Measurements from ENCODE around the gene PRLR. TPM values are rescaled to one million over a fixed set of nuclear protein-coding genes. Genes with fewer than 3 reads are reported as not detected.
A peak's percentile ranks its signal among the peaks of the same experiment; 100 is the strongest.
"Not testable (repeated sequence)": the region's sequence is repeated elsewhere in the genome, so short reads cannot be mapped to it uniquely, and the experiment has no call there.

Gene PRLR
- total and polyA plus RNA-seq, 11 donors = 0.08 to 2.2 (median 0.57) TPM

DNA sequence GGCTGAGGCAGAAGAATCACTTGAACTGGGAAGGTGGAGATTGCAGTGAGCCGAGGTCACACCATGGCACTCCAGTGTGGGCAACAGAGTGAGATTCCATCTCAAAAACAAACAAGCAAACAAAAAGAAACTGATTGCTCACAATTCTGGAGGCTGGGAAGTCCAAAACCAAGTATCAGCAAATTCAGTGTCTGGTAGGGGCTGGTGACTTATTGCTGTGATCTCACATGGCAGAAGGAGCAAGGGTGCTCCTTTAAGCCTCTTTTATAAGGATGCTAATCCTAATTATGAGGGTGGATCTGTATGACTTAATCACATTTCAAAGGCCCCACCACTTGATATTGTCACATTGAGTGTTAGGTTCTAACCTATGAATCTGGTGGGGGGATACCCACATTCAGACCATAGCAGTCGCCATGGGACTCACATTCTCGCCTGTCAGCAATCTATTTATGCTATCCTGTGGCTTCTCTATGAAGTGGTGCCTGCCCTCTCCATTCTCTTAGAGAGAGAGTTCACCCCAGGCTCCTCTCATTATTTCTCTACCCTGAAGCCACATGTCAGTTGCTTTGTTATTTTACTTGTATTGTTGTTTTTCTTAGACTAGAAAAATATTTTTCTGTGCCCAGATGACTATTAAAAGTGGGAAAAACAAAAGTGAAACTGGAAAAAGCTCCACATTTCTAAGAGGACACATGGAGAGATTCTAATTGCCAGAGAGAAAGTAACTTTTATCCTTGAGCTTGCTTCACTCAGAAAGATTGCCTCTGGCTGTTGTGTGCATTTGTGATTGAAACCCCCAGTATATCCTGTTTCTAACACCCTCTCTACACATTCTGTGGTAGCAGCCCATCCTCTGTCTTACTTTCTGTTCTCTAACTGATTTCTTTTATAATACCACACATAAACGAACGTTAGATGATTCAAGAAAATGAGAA lies 18.8 kb upstream of the PRLR start:
- no peak for DNase-seq
- Histone ChIP-seq H3K27ac (peak overlapping the region in 1 of 12 donors; percentile 30), H3K27me3 (no peaks in the 10 kb centered on the region), H3K9me3 (peaks cover 0 to 18% (median 9%) of the 10 kb centered on the region in 12 donors), H3K4me1 (peaks cover 0 to 20% (median 2%) of the 10 kb centered on the region in 12 donors), H3K4me3 (peak overlapping the region in 2 of 12 donors; percentile 4 to 13), H3K36me3 (no peaks in the 10 kb centered on the region)
- intact Hi-C loops (cut with DNase I) = no loop called here
- TF ChIP-seq POLR2A (IDR thresholded peaks at IDR 0.05) (no peak), CTCF (IDR thresholded peaks at IDR 0.05) (no peak)
- no peak for ATAC-seq
- WGBS, 4 donors = 66 to 83% (median 76%) methylated on average over 5 of the region's 5 CpGs

- peak in 1 of 4 donors; percentile 15 for ATAC-seq
- no peaks in the 10 kb centered on the region for H3K27me3 ChIP-seq
- peak overlapping the region in 3 of 12 donors; percentile 1 to 12 (median 9) for H3K27ac ChIP-seq
- no peak overlapping the region for H3K4me3 ChIP-seq
- peaks cover 0 to 4% (median 0%) of the 10 kb centered on the region in 12 donors for H3K9me3 ChIP-seq
- no peak for DNase-seq
- no peak for TF ChIP-seq CTCF (IDR thresholded peaks at IDR 0.05)
- no peak for TF ChIP-seq POLR2A (IDR thresholded peaks at IDR 0.05)
- H3K36me3 ChIP-seq = no peaks in the 10 kb centered on the region
- H3K4me1 ChIP-seq = peaks cover 0 to 20% (median 2%) of the 10 kb centered on the region in 12 donors
- intact Hi-C loops (cut with DNase I) = no loop called here
- 74 to 80% (median 77%) methylated on average over 6 of the region's 6 CpGs for WGBS, 4 donors
Measured at GRCh38 chr5:35247648-35248034, 17.4 kb upstream of the PRLR start.

GRCh38 chr5:35246900-35247647 lies 16.8 kb upstream of the PRLR start:
- DNase-seq = peak in 4 of 5 donors; percentile 25 to 67 (median 44)
- H3K4me1 ChIP-seq = peaks cover 0 to 20% (median 2%) of the 10 kb centered on the region in 12 donors
- WGBS, 4 donors = 39 to 56% (median 44%) methylated on average over 7 of the region's 7 CpGs
- H3K4me3 ChIP-seq = no peak overlapping the region
- peak in 3 of 4 donors; percentile 52 to 66 (median 65) for ATAC-seq
- intact Hi-C loops (cut with DNase I) = no loop called here
- H3K27ac ChIP-seq = peak overlapping the region in 3 of 12 donors; percentile 1 to 12 (median 9)
- H3K36me3 ChIP-seq = no peaks in the 10 kb centered on the region
- H3K27me3 ChIP-seq = no peaks in the 10 kb centered on the region
- H3K9me3 ChIP-seq = no peaks in the 10 kb centered on the region
- TF ChIP-seq POLR2A (IDR thresholded peaks at IDR 0.05) = no peak
- TF ChIP-seq CTCF (IDR thresholded peaks at IDR 0.05) = peak in 1 of 12 donors; percentile 11

DNA sequence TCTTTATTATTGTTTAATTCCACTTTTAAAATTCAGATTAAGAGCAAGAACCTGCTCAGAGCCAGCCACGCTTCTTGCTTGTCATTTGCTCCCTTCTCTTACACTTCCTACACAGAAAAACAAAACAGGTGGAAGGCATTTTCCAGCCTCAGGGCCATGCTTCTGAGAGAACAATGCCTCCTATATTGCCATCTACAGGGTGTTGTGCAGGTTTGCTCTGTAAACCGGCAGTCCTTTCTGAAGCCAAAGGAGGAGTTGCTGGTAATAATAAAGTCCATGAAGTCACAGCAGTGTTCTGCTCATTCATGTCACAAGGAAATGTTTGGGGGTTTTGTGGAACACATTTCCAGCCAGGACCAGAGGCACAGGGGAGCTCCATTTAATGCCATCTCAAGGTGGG lies 16.1 kb upstream of the PRLR start:
- Histone ChIP-seq H3K27me3 (no peaks in the 10 kb centered on the region), H3K9me3 (no peaks in the 10 kb centered on the region), H3K36me3 (no peaks in the 10 kb centered on the region), H3K4me1 (peaks cover 0 to 20% (median 2%) of the 10 kb centered on the region in 12 donors), H3K4me3 (no peak overlapping the region), H3K27ac (no peak overlapping the region)
- TF ChIP-seq CTCF (IDR thresholded peaks at IDR 0.05) (no peak), POLR2A (IDR thresholded peaks at IDR 0.05) (no peak)
- ATAC-seq (no peak), DNase-seq (no peak)
- 43 to 48% (median 45%) methylated on average over 2 of the region's 2 CpGs for WGBS, 4 donors
- intact Hi-C loops (cut with DNase I) = no loop called here

DNA sequence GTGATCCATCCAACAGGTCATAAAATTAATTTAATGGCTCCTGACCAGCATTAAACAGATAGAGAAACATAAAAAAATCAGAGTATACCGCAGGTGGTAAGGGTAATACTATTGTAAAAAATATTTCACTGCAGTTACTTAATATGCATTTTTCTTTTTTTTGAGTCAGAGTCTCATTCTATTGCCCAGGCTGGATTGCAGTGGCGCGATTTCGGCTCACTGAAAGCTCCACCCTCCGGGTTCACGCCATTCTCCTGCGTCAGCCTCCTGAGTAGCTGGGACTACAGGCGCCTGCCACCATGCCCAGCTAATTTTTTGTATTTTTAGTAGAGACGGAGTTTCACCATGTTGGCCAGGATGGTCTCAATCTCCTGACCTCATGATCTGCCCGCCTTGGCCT lies 15.1 kb upstream of the PRLR start:
- intact Hi-C loops (cut with DNase I); H3K27ac ChIP-seq; H3K9me3 ChIP-seq; ATAC-seq; H3K36me3 ChIP-seq; H3K4me3 ChIP-seq; DNase-seq; H3K27me3 ChIP-seq: not testable (repeated sequence)
- WGBS, 4 donors = 91 to 93% (median 92%) methylated on average over 10 of the region's 10 CpGs
- peaks cover 0 to 20% (median 2%) of the 10 kb centered on the region in 12 donors for H3K4me1 ChIP-seq

All from heart left ventricle (tissue), 16 donors.